Caki2 (cell line): ENCODE measurements around the gene TCF12. TPM values are rescaled to one million over a fixed set of nuclear protein-coding genes. Genes with fewer than 3 reads are reported as not detected.

Experiments used
- DNase-seq: peaks from one replicate; pipeline ENCODE4 v3.0.0-alpha.2; 2015; ENCODE audit warnings: low read depth
- in situ Hi-C: cut with HindIII; loops from 2 replicates; pipeline ENCODE4 v1.10.0; 2016; ENCODE audit warnings: low sequenced_read_pairs, low pct_unique_long_range_greater_than_20kb, mixed read lengths
- total RNA-seq: library from RNA; depleted of rRNA; stranded (reverse); fragments of >200 nt; shearing (Covaris generic); gene quantifications from 2 replicates; pipeline ENCODE4 v1.2.3, GENCODE V29; 2014; ENCODE audit warnings: low replicate concordance

TCF12 gene
- total RNA-seq, 1 experiment from 2014 or later, result 61.2 TPM

GRCh38 chr15:57054204-57054750, 135.8 kb downstream of the TCF12 start:
- DNase-seq, result no peak
- in situ Hi-C loops, result no loop called here

- in situ Hi-C loops, result no loop called here
- no peak for DNase-seq
Observed at GRCh38 chr15:57056357-57056756, 137.9 kb downstream of the TCF12 start.

- in situ Hi-C loops, result no loop called here
- no peak for DNase-seq
Observed at GRCh38 chr15:57057134-57057930, 138.9 kb downstream of the TCF12 start.

DNA sequence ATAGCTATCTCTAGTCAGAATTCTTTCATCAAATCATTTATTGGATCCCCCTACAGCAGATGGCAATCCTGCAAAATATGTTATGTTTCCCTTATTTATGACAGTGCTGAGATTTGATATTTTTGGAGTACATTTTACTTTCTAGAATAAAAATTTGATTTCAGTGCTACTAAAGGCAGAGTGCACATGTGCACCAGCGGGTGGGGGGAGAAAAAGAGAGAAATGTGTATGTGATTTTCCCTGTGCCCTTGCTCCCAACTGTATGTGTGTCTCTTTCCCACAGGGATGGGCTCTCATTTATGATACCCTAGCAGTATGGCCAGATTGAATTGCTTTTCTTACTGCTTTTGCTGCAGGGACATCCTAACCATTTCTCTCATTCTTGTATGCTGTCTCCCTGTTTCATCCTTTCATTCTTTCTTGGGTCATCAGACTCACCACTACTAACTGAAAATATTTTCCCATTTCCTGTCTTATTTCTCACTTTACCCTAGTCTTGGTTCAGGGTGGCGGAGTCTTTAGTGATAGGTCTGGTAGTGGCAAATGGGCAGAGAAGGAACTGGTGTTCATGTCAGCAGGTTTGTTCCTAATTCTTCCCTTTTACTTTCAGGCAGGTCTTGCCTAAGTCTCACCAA, 140.7 kb downstream of the TCF12 start:
- in situ Hi-C loops, result no loop called here
- DNase-seq, result no peak

GRCh38 chr15:57060799-57061198, 142.4 kb downstream of the TCF12 start:
- in situ Hi-C loops, result no loop called here
- peak; percentile 56 for DNase-seq

GRCh38 chr15:57061281-57061680, 142.8 kb downstream of the TCF12 start:
- DNase-seq, result no peak
- in situ Hi-C loops, result no loop called here

DNA sequence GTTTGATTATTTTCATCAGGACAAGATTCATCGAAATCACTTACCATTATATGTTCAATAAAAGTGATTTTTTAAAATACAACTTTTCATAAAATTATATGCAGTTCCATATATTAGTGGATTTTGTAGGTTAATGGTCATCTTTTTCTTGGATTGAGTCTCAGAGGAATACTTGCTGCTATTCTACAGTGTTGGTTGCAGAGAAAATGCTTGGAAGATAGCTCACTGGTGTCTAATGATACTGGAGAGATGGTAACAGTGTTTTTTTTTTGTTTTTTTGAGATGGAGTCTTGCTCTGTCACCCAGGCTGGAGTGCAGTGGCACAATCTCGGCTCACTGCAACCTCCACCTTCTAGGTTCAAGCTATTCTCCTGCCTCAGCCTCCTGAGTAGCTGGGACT, 143.3 kb downstream of the TCF12 start:
- in situ Hi-C loops, result no loop called here

DNA sequence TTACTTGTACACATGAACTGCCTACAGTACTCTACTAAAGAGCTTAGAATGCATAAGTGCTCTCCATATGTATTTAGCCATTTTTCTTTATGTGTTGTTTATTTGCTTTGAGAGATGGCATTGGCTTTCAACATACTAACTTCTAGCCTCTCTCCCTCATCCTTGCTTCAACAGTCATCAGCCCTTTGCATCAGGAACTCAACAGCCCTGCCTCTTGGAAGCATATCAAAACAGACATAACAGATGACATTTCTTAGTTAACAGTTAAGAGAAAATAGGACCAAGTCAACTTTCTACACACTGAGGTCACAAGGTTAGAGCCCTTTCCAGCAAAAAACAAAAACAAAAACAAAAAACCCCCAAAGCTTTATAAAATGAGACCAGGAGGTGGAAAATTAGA, 145.6 kb downstream of the TCF12 start:
- in situ Hi-C loops, result no loop called here
- DNase-seq, result peak; percentile 34

More for the DNA sequence above, 143.3 kb downstream of the TCF12 start:
- DNase-seq, result no peak

DNA sequence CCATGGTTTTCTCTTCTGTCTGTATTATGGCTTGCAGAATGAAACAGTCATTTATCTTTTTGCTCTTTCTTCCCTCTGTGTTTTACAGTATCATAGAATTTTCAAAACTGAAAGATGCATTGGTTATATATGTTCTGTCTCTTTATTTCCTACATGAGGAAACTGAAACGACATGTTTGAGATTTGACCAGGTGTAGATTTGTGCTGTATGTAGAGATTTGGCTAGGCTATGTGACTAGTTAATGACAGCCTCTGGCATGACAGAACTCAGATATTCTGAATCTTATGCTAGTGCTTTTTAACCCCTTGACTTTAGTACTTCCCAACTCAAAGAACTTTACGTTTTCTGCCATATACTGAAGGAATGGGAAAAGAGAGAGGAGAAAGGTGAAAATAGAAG, 151.0 kb downstream of the TCF12 start:
- in situ Hi-C loops, result no loop called here
- DNase-seq, result no peak

GRCh38 chr15:57070674-57071073, 152.2 kb downstream of the TCF12 start:
- DNase-seq, result no peak
- in situ Hi-C loops, result no loop called here

DNA sequence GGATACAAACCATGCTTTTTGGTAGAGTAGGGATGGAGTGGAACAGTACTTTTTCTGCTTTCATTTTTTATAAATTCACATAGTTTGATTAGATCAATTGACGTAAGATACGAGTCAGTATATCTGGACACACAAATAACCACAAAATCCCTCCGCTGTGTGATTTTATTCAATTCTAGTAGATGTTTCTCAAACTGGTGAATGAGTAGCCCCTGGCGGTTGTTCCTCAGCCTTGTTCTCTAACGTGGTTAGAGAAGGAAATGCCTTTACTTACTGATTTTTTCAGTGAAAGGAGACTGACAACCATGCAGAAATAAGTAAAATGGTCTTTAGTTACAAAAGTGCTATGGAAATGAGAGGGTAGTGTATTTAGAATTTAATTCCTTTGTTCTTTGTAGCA, 161.0 kb downstream of the TCF12 start:
- DNase-seq, result no peak
- in situ Hi-C loops, result no loop called here

DNA sequence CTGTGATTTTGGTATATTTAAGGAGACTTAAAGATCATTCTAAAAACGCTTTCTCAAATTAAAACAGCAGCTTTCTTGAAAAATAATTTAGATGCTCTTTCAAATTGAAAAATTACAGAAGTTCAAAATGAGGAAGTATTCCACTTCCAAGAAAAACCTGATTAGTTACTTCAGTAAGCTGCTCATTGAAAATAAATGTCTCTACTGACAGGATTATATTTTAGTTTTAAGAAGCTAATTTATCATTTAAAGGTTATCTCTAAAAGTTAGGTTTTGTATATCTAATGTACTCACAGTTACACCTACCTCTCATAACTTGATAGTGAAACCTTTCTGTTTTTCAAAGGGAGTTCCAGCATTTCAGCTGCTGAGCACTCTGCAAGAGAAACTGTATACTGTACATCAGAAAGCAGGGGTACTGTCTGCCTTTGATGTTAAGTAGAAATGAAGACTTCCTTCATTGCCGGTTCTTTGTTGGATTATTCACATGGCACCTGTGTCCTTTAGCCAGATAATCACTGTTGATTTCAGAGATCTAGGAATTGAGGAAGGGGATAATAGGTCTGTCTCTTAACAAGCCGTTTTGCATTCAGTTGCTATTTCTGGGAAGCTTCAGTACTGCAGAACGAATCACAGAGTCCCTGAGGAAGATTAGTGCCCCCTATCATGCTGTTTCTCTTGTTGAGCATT, 161.6 kb downstream of the TCF12 start:
- no peak for DNase-seq
- in situ Hi-C loops, result no loop called here

DNA sequence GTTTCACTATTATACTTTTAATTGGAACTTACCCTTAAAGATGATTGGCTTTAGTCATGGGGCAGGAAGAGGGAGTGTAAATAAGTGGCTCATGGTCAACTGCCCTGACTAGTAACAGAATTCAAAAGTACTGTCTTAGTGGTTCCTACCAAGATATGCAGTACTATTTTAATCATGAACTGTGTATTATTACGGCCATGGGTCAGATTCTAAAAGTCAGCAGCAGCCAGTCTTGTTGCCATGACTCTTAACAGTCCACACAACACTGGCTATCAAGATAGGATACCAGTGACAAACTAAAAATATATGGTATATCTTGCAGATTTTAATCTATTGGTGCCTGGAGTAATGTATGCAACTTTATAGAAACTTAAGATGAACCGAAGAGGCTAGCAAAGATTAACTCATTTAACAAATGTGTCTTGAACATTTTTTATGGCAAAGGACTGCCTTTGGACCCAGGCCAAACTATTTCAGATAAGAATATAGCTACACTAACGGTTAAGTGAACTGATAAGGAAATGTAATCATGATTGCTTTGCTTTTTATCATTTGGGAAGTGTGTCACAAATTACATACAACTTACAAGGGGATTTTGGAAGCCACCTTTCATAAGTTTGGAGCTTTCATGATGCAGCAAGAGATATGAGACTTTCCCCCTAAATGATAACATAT, 163.7 kb downstream of the TCF12 start:
- in situ Hi-C loops, result no loop called here
- peak; percentile 59 for DNase-seq

DNA sequence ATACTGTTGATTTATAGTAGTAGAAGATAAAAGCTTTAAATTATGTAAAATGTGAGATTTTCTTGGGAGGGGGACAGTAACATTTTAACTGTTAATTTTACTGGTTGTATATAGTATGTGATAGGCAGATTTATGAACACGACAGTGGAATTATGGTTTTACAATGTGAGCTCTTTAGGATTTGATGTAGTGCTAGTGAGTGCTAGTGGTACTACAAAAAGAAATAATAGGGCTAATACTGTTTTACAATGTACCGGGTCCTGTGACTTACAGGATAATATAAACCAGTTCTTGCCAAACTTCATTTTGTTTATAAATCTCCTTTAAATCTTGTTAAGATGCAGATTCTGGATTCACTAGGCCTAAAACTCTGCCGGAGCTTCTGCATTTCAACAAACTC, 165.7 kb downstream of the TCF12 start:
- DNase-seq, result no peak
- in situ Hi-C loops, result no loop called here

DNA sequence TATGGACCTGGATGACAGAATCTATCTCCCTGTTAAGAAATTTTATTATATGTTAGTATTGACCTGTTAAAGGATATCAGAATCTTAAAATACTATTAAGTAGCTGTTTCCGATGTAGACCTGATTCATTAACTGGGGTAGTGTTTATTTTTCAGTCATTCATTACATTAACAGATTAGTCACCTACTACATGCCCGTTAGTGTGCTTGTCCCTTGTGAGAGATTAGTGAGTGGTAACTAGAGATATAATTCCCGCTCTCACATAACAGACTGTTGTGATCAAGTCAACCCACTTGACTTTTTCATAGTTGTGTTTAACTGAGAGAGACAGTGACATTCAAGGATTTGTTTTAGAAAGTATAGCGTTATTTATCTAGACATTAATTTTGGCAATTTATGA, 166.8 kb downstream of the TCF12 start:
- in situ Hi-C loops, result no loop called here
- peak; percentile 62 for DNase-seq

DNA sequence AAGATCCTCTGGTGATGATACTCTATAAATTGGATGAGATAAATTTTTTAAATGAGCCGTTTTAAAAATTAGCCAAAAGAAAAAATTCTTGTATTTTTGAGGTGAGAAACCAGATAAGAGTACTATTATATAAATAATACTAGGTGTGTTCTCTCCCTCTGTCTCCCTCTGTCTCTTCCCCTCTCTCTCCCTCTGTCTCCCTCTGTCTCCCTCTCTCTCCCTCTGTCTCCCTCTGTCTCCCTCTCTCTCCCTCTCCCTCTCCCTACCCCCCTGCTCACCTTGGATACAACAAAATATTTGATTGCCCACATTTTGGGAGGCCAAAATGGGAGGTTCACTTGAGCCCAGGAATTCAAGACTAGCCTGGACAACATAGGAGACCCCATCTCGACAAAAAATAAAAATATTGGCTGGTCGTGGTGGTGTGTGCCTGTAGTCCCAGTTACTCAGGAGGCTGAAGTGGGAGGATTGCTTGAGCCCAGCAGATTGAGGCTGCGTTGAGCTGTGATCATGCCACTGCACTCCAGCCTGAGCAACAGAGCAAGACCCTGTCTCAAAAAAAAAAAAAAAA, 168.5 kb downstream of the TCF12 start:
- in situ Hi-C loops, result no loop called here
- DNase-seq, result no peak

GRCh38 chr15:57089815-57090495, 171.5 kb downstream of the TCF12 start:
- in situ Hi-C loops, result no loop called here
- no peak for DNase-seq

GRCh38 chr15:57090496-57090859, 172.0 kb downstream of the TCF12 start:
- in situ Hi-C loops, result no loop called here
- no peak for DNase-seq
